Fibroblast of skin of right quadriceps (primary cell): ENCODE measurements around the gene RBPJL.

Experiments used
- DNase-seq: peaks from one replicate; pipeline ENCODE4 v3.0.0-alpha.2; 2013

The RBPJL gene

DNA sequence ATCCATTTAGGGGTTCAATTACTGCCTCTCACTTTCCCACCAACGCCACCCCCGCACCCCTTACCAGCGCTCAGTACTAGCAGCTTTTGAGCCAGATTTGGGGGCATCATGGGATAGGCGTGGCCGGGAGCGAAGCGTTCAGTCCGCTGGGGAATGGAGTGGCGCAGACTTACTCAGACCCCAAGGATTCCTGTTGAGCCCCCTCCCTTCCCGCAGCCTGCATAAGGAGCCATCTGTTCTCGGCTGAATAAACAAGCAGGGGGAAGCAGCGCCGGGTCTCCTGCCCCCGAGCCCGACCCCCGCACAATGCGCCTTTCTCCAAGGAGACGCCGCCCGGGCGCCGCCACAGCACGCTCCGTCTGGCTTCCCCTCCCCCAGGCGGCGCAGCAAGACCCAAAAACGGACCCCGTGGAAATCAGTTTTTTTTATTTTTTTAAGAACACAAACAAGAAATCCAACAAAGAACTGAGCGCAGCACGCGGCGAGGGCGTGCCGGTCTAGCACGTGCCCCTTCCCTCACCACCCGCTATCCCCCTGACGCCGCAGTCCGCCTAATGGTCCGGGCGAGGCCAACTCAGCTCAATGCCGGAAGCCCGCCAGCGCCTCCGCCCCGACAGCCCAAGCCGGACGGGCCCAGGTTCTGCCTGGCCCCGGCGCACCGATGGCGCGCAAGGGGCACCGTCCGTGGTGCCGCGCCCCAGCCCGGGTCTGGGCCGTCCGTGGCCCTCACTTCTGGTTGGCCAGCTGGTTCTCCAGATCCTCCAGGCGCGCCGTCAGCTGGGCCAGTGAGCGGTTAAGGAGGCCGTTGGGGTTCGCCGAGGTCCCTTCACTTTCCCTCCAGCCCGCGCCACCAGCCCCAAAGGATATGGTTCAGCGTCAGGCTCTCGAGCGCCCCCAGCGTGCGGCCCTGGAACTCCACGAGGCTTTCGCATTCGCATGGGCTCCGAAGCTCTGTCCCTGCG, 13.3 kb upstream of the RBPJL start:
- DNase-seq, result peak; percentile 64

DNA sequence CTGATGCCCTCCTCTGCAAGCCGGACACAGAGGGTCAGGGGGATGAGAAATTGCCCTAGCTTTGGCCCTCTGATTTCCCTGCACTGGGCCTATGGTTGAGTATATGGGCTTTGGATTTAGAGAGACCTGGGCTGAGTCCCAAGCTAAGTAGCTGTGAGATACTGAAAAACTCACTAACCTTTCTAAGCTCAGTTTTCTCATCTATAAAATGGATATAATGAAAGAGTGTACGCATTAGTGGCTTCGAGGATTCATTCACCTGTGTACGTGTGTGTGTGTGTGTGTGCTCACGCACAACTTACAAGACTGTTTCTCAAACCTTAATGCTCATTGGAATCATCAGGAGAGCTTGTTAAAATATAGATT, 12.7 kb upstream of the RBPJL start:
- no peak for DNase-seq

DNA sequence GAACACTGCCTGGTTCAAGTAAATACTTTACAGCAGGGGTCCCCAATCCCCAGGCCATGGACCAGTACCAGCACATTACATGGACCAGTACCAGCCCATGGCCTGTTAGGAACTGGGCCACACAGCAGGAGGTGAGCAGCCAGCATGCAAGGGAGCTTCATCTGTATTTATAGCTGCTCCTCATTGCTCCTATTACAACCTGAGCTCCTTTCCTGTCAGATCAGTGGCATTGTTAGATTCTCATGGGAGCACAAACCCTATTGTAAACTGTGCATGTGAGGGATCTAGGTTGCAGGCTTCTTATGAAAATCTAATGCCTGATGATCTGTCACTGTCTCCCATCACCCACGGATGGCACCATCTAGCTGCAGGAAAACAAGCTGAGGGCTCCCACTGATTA, 12.0 kb upstream of the RBPJL start:
- no peak for DNase-seq

DNA sequence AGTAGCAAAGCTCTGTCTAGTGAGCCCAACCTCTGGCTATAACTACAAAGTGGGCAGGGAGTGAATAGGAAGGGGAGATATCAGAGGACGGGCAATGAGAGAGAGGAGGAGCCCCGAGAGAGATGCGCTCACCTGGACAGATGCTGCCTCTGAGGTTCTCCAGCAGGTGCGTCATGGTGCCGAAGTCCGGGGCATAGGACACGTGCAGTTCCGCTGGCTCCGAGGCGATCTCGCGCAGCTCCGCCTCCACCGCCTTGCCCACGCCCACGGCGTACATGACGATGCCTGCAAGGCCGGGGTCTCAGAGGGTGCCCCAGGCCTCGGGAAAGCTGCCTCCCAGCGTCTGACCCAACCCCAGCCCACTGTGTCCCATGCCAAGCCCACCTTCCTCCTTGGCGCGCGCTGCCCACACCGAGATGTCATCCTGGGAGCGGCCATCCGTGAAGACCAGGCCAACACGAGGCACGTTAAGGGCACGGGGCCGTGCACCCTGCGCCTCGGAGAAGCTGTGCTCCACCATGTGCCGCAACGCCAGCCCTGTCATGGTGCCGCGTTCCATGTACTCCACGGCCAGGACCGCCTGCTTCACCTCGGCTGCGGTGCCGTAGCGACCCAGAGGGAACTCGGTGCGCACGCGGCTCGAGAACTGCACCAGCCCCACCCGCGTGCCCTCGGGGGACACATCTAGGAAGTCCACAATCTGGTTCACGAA, 8.7 kb upstream of the RBPJL start:
- no peak for DNase-seq

DNA sequence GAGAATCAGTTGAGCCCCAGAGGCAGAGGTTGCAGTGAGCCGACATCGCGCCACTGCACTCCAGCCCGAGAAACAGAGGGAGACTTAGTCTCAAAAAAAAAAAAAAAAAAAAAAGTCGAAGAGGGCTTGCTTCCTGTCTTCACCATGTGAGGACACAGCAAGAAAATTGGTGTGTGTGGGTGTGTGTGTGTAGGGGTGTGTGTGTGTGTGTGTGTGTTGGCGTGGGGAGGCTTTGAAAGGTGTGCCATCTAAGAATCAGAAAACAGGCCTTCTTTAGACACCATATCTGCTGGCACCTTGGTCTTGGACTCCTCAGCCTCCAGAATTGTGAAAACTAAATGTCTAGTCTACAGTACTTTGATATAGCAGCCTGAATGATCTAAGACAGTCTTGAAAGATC, 6.9 kb upstream of the RBPJL start:
- no peak for DNase-seq

DNA sequence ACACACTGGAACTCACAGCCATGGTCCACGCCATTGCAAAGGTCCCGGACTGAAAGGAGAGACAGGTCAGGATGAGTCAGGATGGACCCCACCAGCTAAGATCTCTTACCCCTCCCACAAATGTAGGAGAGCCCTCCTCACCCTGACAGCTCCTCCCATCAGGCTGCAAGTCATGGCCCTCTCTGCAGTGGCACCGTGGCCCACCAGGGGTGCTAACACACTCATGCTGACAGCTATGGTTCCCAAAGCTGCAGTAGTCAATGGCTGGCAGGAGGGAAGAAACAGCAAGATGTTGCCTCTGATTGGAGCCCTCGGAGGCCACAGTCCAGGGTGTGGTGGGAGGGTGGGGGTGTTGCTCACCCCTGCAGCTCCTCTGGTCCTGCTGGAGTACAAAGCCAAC, 5.7 kb upstream of the RBPJL start:
- peak; percentile 14 for DNase-seq

DNA sequence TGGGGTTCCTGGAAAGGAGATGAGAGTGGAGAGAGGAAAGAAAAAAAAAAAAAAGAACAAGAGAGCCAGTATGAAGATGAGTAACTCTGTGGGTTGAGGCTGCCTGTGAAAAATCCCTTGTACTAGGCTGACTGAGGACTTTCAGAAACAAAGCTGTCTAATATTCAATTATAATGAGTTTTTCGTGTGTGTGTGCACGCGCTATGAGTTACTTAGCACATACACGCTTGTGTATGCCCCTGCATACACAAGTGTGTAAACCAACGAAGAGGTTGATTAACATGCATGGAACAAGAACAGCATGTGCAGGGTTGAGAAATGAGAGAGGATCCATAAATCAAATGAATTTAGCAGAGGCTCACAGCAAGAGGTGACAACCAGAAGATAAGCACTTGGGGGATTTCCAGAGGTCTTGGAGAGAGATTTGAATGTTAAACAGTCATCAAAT, 4.8 kb upstream of the RBPJL start:
- no peak for DNase-seq

DNA sequence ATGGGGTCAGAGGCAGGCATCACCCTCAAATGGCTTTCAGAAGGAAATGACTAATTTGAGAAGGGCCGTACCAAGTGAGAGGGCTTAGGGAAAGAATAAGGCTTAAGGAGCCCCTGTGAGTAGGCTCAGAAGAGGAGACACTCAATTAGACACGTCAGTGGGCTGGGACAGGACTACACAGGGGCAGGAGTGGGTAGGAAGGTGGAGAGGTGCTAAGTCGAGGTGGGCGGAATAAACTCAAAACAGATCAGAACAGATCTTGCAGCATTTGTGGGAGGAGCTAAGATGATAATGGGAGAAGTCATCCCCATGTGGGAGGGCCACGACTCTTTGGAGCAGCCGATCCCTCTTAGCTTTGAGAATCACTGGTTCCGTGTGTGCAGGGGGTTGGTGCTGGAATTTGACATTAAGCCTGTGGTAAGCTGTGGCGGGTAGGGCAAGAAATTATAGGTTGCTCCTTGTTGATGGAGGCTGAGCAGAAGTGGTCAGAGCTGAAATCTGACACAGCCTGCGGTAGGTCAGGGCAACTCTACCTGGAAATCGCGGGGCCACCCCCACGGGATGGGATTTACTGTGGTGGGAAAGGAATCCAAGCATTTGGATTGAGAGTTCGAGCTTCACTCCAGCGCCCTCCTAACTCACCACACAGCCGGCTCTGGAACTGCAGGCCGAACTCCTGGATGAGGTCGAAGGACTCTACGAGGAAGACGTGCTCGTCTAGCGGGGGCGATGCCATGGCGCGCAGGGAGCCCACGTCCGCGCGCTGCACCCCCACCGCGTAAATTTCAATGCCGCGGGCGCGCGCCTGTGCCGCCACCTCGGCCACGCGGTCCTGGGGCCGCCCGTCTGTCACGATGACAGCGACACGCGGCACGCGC, 2.8 kb upstream of the RBPJL start:
- peak; percentile 14 for DNase-seq

DNA sequence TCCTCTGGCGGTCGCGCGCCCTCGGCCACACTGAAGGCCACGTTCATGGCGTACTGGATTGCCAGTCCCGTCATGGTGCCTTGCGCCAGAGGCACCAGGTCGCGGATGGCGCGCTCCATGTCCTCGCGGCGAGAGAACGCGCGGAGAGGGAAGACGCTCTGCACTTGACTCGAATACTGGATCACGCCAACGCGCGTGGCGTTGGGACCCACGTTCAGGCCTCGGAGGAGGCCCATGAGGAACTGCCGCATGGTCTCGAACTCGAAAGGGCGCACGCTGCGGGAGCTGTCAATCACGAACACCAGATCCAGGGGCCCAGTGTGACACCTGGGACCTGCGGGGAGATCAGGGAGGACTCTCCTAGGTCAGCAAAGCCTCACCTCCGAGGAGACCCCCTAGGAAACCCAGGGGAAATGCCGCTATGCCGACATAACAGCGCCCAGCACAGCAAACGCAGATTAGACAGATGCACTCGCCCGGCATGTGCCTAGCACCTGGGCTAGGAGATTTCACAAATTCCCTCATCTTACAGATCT, 2.1 kb upstream of the RBPJL start:
- DNase-seq, result no peak

DNA sequence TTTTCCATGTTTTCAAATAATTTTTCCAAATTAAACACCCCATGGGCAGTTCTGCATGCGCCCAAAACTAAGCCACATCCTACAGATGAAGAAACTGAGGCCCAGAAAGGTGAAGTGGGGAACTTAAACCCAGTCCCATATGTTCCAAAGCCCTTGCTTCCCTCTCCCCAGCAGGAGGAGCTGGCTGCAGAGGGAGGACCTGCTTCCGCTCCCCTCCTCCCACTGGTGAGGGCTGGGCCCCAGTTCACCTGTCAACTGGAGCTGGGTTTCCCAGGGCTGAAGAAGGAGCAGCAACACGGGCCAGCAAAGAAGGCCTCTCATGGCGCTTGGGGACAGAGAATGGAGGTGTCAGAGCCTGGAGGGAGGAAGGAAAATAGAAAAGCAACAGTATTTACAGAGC, 1.4 kb upstream of the RBPJL start:
- no peak for DNase-seq

DNA sequence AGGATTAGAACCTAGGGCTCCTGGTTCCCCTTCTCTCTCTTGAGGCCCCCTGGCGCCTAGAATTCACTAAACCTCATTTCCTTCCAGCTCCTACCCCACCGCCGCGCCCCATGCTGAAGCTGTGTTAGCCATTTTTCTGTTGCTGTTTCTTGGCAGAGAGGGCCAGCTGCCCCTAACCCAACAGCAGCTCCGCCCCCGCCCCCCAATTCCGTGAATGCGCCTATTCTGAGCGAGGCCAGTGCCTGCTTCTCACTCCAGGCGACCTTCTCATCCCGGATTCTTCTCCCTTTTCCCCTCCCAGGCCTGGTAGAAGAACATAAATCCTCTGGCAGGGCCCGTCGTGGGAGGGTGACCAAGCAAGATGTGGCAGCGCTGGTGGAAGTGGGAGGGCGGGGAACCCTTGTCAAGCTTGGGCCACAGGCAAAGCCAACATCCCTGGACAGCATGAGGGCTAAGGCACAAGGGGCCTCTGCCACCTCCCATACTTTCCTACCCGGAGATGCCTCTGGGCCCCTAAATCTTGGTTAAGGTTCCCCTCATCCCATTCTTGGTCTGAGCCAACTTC, 518 bp downstream of the RBPJL start:
- DNase-seq, result no peak

DNA sequence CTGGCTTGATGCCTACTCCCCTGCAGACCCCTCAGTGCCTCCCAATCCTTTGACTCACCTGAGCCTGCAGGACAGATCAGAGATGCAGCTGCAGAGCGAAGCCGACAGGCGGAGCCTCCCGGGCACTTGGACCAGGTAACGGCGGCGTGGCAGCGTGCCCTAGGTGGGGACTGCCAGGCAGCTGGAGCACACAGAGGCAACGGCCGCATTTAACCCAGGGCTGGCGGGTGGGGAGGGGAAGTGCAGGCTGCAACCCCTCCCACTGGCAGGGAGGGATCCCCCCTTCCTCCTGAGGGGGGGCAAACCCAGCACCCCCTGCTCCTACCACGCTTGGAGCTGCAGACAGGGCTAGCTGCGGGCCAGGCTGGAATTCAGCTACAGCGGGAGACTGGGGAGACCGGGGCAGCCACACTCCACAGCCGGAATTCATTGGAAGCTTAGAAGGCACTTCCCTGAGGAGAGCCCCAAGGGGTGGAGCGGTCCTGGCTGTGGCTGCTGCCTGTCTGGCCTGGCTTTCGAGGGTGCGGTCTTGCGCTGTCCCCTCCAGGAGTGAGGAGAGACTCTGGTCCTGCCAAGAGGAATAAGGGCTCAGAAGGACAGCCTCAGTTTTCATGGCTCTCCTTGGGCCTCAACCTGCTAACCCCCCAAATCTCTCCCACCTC, 1.6 kb downstream of the RBPJL start, which contains the start of gene MATN4:
Gene MATN4, minus strand, starts transcription at position 183 of the 662 bp plus-strand sequence. CDS start 2,717 bp downstream, outside the sequence.
- DNase-seq, result no peak

DNA sequence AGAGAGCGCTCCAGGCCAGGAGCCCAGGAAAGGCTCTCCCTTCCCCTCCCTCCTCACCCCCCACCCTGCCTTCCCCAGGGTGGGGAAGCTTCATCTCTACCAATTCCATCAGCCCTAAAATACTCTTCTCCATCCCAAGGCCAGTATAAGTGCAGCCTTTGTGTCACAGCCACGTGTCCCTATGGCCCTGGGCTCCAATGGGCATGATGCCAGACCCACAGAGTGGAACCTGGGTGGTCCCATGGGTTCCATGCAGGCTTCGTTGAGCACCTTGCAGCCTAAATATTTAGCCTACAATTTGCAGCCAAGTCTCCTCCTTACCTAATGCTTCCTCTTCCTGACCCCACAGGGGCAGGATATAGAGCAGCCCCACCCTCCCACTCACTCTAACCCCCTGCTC, 2.4 kb downstream of the RBPJL start:
- DNase-seq, result no peak

DNA sequence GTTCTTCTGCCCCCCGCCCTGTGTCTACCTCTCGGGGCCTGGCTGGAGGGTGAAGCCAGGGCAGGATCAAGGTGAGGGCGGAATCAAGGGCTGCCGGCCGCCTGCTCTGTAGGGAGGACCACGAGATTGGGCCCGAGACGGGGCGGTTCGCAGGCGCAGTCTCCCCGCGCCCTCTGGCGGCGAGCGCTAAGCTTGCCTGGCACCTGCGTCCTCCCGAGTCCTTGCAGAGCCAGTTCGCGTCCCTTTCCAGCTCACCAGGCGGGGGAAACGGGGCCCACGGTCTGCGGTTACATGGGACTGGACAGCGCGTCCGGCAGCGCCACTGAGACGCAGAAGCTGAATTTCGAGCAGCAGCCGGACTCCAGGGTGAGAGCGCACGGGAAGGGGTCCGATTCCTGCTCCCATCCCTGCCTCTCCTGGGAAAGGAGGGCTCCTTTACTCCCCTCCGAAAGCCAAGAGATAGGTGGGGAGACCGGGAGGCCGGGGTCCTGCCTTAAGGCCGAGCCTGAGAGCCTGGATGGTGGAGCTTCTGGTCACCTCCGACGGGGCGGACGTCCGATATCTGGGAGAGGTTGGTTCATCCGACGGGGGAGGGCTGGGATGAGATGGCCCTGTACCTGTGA, 5.1 kb downstream of the RBPJL start:
- peak; percentile 34 for DNase-seq

DNA sequence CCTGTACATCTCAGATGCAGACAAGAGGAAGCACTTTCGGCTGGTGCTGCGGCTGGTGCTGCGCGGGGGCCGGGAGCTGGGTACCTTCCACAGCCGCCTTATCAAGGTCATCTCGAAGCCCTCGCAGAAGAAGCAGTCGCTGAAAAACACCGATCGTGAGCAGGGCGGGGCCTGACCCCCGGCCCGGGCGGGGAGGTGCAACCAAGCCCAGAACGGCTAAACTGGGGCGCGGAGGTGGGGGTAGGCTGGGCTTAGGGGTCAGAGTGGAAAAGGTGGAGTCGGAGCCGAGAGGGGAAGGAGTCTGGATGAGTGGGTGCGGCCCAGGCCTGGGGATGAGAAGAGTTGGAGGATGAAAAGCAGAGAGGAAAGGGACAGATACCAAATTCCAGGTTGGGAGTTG, 5.6 kb downstream of the RBPJL start:
- DNase-seq, result no peak

DNA sequence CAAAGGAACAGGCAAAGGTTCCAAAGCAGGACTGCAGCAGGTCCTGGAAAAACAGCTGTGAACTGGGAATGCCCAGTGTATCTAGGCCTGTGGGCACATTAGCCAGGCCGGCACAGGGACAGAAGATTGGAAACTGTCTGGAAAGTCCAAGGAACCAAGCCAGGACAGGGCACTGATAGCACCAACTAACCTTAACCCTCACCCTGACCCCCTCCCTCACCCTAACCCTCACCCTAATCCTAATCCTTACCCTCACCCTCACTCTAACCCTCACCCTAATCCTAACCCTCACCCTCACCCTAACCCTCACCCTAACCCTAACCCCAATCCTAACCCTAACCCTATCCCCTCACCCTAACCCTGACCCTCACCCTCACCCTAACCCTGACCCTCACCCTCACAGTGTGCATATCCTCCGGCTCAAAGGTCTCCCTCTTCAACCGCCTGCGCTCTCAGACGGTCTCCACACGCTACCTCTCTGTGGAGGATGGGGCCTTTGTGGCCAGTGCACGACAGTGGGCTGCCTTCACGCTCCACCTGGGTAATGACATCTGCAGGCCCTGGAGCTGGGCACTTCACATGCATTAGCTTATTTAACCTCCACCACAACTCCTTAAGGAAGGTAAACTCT, 6.5 kb downstream of the RBPJL start:
- no peak for DNase-seq

DNA sequence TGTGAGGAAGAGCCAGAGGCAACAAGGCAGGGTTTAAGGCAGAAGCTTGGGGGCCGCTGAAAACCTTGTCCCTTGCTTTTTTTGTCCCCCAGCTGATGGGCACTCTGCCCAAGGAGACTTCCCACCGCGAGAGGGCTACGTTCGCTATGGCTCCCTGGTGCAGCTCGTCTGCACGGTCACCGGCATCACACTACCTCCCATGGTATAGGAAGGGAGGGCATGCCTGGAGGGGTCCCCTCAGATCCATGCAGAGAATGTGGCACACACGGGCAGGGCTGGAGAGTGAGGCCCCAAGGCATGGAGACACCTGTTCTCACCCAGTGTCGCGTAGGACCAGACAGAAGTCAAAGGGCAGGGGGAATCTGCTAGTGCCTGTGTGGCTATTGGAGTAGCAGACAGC, 7.3 kb downstream of the RBPJL start:
- no peak for DNase-seq

DNA sequence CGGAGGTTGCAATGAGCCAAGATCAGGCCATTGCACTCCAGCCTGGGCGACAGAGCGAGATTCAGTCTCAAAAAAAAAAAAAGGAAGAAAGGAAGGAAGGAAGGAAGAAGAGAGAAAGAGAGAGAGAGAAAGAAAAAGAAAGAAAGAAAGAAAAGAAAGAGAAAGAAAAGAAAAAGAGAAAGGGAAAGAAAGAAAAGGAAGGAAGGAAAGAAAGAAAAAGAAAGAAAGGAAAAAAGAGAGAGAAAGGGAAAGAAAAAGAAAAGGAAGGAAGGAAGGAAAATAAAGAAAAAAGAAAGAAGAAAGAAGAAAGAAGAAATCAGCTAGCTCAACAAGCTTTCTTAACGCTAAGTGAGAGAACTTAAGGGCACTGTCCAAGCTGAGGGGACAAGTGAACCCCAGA, 9.0 kb downstream of the RBPJL start:
- DNase-seq, result no peak

DNA sequence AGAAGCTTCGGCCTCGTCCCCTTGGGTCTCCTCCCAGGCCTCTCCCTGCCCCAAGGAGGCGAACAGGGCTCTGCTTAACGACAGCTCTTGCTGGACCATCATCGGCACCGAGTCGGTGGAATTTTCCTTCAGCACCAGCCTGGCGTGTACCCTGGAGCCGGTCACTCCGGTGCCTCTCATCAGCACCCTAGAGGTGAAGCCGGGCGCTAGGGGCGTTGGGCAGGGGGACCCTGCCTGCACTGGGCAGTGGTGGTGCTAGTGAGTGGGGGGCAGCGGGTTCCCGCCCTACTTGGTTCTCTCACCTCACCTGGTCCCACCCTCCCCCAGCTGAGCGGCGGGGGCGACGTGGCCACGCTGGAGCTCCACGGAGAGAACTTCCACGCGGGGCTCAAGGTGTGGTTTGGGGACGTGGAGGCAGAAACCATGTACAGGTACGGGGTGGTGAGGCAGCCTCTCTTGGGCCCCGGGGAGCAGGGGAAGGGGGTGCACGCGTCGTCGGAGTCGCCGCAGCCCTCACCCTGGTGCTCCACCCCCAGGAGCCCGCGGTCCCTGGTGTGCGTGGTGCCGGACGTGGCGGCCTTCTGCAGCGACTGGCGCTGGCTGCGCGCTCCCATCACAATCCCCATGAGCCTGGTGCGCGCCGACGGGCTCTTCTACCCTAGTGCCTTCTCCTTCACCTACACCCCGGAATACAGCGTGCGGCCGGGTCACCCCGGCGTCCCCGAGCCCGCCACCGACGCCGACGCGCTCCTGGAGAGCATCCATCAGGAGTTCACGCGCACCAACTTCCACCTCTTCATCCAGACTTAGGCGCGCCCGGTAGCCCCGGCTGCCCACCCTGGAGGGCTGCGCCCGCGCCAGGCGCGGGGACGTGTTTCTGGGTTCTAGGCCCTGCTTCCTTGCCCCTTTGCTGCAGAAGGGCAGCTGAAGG, 9.8 kb downstream of the RBPJL start:
- no peak for DNase-seq

DNA sequence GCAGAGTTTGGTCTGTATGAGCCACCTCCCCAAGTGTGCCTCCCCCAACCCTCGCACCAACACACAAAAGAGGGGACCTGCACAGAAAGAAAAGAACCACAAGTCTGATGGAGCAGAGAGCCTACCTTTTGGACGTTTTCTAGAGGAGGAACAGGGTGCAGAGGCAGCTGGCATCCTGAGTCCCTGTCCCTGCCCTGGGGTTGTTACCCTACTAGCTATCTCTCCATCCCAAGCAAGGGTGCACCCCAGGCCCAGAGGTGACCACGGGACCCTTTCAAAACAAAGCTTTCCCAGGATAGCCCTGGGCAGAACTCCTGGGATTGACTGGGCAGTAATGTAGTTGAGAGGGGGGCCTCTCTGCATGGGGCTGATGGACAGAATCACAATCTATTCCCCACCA, 11.2 kb downstream of the RBPJL start:
- DNase-seq, result no peak
